GM19023 (cell line): Measurements from ENCODE around the gene DNPH1.

Experiments used
- ATAC-seq: cut with Tn5 transposase; IDR thresholded peaks from one replicate; pipeline ENCODE4 v1.9.1; 2021; ENCODE audit warnings: mild to moderate bottlenecking, moderate library complexity; ENCODE audit not compliant: unreplicated experiment

DNPH1 gene

GRCh38 chr6:43185391-43185985 is 43.8 kb downstream of the DNPH1 start:
- ATAC-seq: no peak

DNA sequence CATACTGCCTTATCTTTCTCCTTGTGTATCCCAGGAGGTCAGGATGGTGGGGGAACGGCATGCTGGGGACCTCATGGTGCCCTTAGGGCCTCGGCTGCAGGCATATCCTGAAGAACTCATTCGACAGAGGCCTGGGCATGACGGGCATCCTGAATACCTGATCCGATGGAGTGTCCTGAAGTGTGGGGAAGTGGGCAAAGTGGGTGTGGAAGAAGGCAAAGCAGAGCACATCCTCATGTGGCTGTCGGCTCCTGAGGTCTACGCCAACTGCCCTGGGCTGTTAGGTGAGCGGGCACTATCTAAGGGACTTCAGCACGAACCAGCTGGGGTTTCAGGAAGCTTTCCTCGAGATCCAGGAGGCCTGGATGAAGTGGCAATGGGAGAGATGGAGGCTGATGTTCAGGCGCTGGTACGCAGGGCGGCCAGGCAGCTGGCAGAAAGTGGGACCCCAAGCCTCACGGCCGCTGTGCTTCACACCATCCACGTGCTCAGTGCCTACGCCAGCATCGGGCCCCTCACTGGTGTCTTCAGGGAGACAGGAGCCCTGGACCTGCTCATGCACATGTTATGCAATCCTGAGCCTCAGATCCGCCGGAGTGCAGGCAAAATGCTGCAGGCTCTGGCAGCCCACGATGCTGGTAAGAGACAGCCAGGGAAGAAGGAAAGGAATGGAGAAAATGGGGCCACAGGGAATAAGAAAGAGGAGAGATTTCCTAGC is 44.9 kb downstream of the DNPH1 start:
- no peak for ATAC-seq

DNA sequence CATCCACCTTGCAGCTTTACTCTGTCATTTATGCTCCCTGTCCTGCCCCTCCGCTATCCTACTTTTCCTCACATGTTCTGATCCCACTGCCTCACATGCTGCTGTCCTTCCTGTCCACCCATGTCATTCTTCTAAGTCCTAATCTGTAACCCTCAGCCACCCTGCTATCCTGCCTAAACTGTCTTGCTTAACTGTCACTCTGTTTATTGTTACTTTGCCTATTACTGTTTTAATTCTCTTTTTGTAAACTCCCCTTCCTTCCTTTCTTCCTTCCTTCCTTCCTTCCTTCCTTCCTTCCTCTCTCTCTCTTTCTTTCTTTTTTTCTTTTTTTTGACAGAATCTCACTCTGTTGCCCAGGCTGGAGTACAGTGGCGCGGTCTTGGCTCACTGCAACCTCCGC is 45.8 kb downstream of the DNPH1 start:
- no peak for ATAC-seq

GRCh38 chr6:43181942-43182860 is 47.1 kb downstream of the DNPH1 start, which contains the start of gene CUL9:
Gene CUL9, plus strand, starts transcription at chr6:43182196. Its CDS starts 2,115 bp downstream, at chr6:43184311.
- peak; percentile 97 for ATAC-seq

- no peak for ATAC-seq
Observed at GRCh38 chr6:43181621-43181941, 47.7 kb downstream of the DNPH1 start.

GRCh38 chr6:43180985-43181384 is 48.3 kb downstream of the DNPH1 start:
- ATAC-seq: no peak

DNA sequence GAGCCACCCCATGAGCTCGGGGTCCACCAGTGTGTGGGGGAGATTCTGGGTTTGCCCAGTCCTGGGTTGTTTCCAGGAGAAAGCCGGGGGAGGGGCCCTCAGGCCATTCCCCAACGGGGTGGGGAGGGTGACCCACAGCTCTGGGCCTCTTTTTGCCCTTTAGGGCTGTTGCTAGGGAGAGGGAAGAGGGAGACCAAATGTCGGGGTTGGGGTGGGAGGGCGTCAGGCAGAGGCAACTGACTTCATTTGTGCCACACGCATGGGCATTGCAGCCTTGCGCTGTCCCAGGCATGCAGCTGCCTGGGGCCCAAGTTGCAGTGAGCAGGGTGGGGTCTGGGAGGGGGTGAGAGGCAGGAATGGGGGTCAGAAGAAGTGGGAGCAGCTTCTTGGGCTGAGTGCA is 49.2 kb downstream of the DNPH1 start:
- ATAC-seq: no peak

DNA sequence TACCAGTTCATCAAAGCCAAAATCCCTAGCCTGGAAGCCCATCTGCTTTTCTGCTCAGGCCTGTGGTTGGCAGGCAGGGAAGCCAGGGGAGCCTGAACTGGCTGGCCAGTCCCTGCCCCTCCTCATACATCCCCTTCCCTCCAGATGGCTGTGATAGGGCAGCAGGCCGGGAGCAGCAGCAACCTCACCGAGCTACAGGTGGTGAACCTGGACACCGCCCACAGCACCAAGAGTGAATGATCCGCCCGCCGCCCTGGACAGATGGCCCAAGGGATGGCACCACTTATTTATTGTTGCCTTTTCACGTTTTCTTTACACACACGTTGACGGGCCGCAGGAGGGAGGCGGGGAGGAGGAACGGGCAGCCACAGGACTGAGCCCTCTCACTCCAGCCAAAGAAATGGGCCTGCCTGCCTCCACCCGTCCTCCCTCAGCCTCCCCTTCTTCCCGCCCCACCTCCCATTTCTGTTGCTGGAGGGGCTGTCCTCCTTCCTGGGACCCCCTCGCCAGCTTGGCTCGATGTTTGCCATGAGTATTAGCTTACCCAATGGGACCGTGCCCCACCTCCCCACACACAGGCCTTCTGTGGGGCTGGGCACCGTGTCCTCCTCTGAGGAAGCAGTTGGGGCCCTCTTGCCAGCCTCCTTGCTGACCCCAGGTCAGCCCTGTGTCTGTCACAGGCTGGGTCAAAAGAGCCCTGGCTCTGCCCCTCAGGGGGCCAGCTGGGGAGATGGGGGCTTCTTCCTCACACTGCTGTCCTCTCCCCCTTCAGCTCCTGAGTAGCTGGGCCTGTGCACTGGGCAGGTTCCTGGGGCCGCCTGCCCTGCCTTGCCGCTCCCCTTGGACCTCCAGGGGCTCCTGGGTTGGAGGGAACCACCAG is 50.1 kb downstream of the DNPH1 start:
- no peak for ATAC-seq

- ATAC-seq: no peak
Observed at GRCh38 chr6:43178150-43178549, 51.1 kb downstream of the DNPH1 start.

DNA sequence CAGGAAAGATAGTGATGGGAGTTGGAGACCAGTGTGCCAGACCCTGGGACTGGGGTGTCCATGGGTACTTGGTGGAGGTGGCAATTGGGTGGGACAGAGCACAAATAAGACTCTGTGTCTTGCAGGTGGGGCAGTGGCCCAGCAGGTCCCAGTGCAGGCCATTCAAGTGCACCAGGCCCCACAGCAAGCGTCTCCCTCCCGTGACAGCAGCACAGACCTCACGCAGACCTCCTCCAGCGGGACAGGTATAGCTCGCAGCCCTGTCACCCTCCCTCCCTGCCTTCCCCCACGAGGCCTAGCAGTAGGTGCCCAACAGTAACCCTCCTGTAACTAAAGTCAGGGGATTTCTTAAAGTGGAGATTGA is 52.9 kb downstream of the DNPH1 start:
- ATAC-seq: no peak

DNA sequence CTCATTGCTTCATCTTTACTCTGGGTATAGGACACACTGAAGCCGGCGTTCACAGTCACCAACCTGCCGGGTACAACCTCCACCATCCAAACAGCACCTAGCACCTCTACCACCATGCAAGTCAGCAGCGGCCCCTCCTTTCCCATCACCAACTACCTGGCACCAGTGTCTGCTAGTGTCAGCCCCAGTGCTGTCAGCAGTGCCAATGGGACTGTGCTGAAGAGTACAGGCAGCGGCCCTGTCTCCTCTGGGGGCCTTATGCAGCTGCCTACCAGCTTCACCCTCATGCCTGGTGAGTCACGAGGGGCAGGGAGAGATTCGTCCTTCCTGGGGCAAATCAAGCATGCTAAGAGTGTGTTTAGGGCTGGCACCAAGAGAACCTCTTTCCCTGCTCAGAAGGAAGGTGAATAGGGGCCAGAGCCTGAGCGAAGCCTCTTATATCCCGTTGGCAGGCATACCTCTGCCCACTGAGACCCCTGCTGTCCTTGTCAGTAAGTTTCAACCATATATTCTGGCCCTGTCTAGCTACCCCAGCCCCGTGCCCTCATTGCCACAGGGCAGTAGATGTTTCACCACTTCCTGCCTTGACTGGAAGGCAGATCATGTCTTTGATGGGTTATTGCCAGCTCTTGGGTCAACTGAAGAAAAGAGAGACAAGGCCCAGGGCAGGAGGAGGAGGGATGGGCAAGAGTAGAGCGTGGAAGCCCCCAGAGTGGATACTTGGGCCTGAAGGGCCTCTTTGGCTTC is 53.4 kb downstream of the DNPH1 start:
- no peak for ATAC-seq
